Prostate gland (tissue), 2 donors: Measurements from ENCODE around the gene STK39. TPM values are rescaled to one million over a fixed set of nuclear protein-coding genes. Genes with fewer than 3 reads are reported as not detected.

Source experiments
- DNase-seq: peaks from one replicate; pipeline ENCODE4 v3.0.0-alpha.2; 2019; ENCODE audit warnings: low spot score
- H3K27ac ChIP-seq, 2 donors: fragments of 200-600 bp; sonication (generic); 2 replicates each; pipeline ENCODE4 v1.5.1; 2017 to 2019
- H3K27me3 ChIP-seq: fragments of 200-600 bp; sonication (generic); replicated peaks from 2 replicates; pipeline ENCODE4 v1.5.1; 2019; ENCODE audit not compliant: insufficient read depth
- H3K36me3 ChIP-seq, 2 donors: fragments of 200-600 bp; sonication (generic); 1 replicate in 1 of 2; 2 replicates in 1 of 2; pipeline versions ENCODE4 v1.5.1 to v1.8.1; 2017 to 2019
- H3K4me1 ChIP-seq: fragments of 200-600 bp; sonication (generic); replicated peaks from 2 replicates; pipeline ENCODE4 v1.5.1; 2019
- H3K4me3 ChIP-seq, 2 donors: fragments of 200-600 bp; sonication (generic); 2 replicates each; pipeline ENCODE4 v1.5.1; 2017 to 2019
- H3K9me3 ChIP-seq: fragments of 200-600 bp; sonication (generic); 2 replicates; pipeline ENCODE4 v1.5.1; 2017
- POLR2A ChIP-seq: fragments of 450-650 bp; IDR thresholded peaks from one replicate; pipeline ENCODE4 v1.6.1; 2016; ENCODE audit warnings: antibody characterized with exemption, mild to moderate bottlenecking
- POLR2AphosphoS5 ChIP-seq: sonication (generic); formaldehyde crosslinking; IDR thresholded peaks from one replicate; pipeline ENCODE4 v1.6.1; 2017; ENCODE audit warnings: antibody characterized with exemption
- WGBS: methylation state at CpG from one replicate; pipeline ENCODE4 v1.1.5; 2018; 5-methylcytosine and 5-hydroxymethylcytosine counted together
- intact Hi-C: fragments of 100-400 bp; cut with DNase I; formaldehyde crosslinking; loops from one replicate; pipeline ENCODE4 v1.14.2; 2022
- total RNA-seq, 2 donors: library from RNA; depleted of rRNA; stranded (reverse); fragments of >200 nt; gene quantifications; one replicate each; pipeline ENCODE4 v1.1.0, GENCODE V29; 2016
- TF ChIP-seq, protein P1 (sequence below), 4 experiments: fragments of 200-600 bp in 2 of 4; fragments of 450-650 bp in 2 of 4; sonication (generic) in 2 of 4; IDR thresholded peaks; 1 replicate in 3 of 4; 2 replicates in 1 of 4; pipeline ENCODE4 v1.5.1; 2016 to 2019; ENCODE audit warnings: antibody characterized with exemption in 4 of 4, mild to moderate bottlenecking in 2 of 4, moderate library complexity in 2 of 4

STK39 gene
- 10 to 100 TPM; 32.2 to 54.7 TPM for total RNA-seq

DNA sequence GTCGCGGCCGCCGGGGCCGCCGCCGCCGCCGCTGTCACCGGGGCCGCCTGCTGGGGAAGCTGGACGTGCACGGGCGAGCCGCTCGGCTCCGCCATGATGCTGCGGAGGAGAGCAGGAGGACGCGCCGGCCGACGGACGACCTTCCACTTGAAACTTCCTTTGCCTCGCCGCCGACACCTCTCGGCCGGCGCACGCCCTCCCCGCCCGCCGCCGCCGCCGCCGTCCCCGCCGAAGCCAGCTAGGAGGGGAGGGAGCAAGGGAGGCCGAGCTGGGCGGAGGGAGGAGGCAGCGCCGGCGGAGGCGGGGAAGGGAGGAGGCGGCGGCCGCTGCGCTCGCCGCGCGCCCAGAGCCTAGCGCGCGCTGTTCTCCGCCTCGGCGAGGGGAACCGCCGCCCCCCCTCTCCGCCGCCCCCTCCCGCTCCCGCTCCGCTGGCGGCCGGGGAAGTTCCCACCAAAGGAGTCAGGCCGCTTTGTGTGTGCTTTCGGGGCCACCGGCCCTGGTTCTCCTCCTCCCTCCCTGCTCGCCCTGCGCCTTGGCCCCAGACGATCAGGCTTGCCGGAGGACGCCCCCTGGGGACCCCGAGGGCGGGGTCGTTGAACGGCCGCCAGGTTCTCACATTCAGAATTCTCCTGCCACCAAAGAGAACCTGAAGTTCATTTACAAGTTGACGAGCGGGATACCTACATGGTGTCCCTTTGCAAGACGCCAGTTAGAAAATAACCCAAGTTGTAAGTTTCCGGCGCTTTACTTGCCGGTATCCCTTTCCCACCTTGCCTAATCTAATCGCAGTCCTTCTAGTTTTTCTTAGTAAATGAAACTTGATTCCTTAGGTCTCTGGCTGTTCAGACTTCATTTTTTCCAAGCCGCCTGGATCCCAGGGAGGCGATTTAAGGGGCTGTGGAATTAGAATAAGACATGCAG is at the start of gene STK39:
STK39 (minus strand) TSS at position 255 of the 921 bp plus-strand sequence; CDS start at position 95, 160 bp downstream.
- Histone ChIP-seq H3K27me3 (no peaks in the 10 kb centered on the region), H3K27ac (peak within 1 kb of the TSS; percentile 88 to 89), H3K9me3 (no peaks in the 10 kb centered on the region), H3K4me3 (peak within 1 kb of the TSS; percentile 79 to 80), H3K4me1 (no peaks in the 10 kb centered on the region), H3K36me3 (no peaks in the 10 kb centered on the region)
- DNase-seq, result peak; percentile 74
- under 1% methylated on average over 41 of the region's 91 CpGs for WGBS
- TF ChIP-seq POLR2A, result no peak
- TF ChIP-seq, protein P1, sequence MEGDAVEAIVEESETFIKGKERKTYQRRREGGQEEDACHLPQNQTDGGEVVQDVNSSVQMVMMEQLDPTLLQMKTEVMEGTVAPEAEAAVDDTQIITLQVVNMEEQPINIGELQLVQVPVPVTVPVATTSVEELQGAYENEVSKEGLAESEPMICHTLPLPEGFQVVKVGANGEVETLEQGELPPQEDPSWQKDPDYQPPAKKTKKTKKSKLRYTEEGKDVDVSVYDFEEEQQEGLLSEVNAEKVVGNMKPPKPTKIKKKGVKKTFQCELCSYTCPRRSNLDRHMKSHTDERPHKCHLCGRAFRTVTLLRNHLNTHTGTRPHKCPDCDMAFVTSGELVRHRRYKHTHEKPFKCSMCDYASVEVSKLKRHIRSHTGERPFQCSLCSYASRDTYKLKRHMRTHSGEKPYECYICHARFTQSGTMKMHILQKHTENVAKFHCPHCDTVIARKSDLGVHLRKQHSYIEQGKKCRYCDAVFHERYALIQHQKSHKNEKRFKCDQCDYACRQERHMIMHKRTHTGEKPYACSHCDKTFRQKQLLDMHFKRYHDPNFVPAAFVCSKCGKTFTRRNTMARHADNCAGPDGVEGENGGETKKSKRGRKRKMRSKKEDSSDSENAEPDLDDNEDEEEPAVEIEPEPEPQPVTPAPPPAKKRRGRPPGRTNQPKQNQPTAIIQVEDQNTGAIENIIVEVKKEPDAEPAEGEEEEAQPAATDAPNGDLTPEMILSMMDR (IDR thresholded peaks at IDR 0.05), result peak in 3 of 4 experiments; percentile 9 to 16 (median 9)
- TF ChIP-seq POLR2AphosphoS5, result peak; percentile 19
- intact Hi-C loops, result loop anchor here (10.0 kb wide), 2 partner anchors 93 to 207 kb away; partner anchors contain the start of gene CERS6

DNA sequence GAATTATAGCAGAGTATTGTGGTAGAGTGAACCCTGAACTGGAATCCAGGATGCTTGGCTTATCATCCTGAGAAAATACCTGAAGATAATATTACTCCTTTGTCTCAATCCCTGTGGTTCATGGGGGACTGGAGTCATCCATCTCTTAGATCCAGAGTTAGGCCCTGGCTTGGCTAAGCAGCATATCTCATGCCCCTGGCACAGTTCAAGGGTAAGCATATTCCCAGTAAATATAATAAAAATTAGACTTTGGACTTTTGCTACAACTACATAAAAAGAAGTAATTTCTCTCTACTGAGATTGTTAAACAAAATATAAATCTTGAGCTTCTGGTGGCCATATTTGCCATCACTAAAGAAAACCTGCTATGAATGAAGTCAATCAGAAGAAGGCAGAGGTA is 47.7 kb upstream of the STK39 start:
- H3K27me3 ChIP-seq, result no peaks in the 10 kb centered on the region
- H3K4me1 ChIP-seq, result no peaks in the 10 kb centered on the region
- intact Hi-C loops, result no loop called here
- no peak overlapping the region for H3K4me3 ChIP-seq
- no peak for DNase-seq
- TF ChIP-seq POLR2AphosphoS5 (no peak), POLR2A (no peak)
- TF ChIP-seq, protein P1 (IDR thresholded peaks at IDR 0.05), result no peak
- H3K9me3 ChIP-seq, result no peaks in the 10 kb centered on the region
- no peak overlapping the region for H3K27ac ChIP-seq
- no peaks in the 10 kb centered on the region for H3K36me3 ChIP-seq

DNA sequence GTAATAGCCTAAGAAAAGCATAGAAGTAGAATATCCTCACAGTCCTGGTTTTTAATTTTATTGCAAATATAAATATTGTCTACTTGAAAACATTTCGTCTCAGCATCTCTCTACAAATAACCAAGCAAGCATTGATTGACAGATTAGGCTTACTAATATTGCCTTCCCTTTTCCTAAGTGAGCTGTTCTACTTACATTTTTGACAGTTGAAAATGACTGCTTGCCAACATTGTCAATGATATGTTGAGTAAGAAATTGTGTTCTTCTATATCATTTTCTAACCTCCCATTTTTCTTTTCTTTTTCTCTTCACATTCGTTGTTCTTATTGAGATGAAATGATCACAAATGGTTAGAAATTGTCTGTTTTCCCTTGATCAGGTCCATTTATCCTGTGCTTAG is 47.0 kb upstream of the STK39 start:
- no peak for DNase-seq
- no peaks in the 10 kb centered on the region for H3K36me3 ChIP-seq
- H3K27ac ChIP-seq, result no peak overlapping the region
- 79% methylated on average over 2 of the region's 2 CpGs for WGBS
- H3K4me1 ChIP-seq, result no peaks in the 10 kb centered on the region
- no peak for TF ChIP-seq POLR2AphosphoS5
- TF ChIP-seq, protein P1 (IDR thresholded peaks at IDR 0.05), result no peak
- no peak for TF ChIP-seq POLR2A
- no peaks in the 10 kb centered on the region for H3K27me3 ChIP-seq
- H3K4me3 ChIP-seq, result no peak overlapping the region
- no peaks in the 10 kb centered on the region for H3K9me3 ChIP-seq
- intact Hi-C loops, result no loop called here

DNA sequence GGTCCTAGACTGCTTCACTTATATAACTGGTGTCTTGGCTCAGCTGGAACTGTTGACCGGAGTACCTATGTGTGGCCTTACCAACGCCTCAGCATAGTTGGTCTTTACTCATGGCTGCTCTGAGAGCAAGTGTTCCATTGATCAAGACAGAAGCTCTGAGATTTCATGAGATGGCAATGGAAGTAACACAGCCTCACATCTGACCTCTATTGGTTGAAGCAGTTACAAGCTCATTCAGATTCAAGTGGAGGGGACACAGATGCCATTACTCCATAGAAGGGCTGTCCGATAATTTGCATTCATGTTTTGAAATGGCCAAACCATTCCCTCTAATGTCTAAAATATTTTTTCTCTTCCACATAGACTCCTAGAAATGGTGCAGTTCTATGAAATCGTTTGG is 46.4 kb upstream of the STK39 start:
- Histone ChIP-seq H3K4me3 (no peak overlapping the region), H3K36me3 (no peaks in the 10 kb centered on the region), H3K4me1 (no peaks in the 10 kb centered on the region), H3K27ac (no peak overlapping the region), H3K27me3 (no peaks in the 10 kb centered on the region), H3K9me3 (no peaks in the 10 kb centered on the region)
- no peak for TF ChIP-seq POLR2AphosphoS5
- TF ChIP-seq, protein P1 (IDR thresholded peaks at IDR 0.05), result no peak
- TF ChIP-seq POLR2A, result no peak
- no peak for DNase-seq
- WGBS, result 92% methylated on average over 4 of the region's 4 CpGs
- intact Hi-C loops, result no loop called here

DNA sequence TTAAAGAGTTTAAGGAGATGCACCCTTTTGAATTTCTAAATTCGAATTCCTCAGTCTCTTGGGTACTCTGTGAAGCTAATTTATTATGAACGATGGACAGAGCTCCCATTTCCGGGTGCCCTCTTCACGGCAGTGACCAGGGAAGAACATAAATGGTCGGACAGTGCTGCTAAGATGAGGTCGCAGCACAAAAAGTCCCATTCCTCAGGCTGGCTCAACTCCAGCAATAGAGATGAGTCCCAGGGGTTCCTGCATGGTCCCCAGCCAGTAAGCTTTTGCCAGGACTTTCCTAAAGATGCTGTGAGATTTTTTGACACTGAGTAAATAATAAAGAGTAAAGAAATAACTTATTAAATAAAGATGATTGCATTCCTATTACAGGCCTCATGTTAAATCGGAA is 43.0 kb upstream of the STK39 start:
- Histone ChIP-seq H3K36me3 (no peaks in the 10 kb centered on the region), H3K4me1 (peaks cover 5% of the 10 kb centered on the region), H3K9me3 (no peaks in the 10 kb centered on the region), H3K27ac (no peak overlapping the region), H3K4me3 (no peak overlapping the region), H3K27me3 (no peaks in the 10 kb centered on the region)
- DNase-seq, result no peak
- intact Hi-C loops, result no loop called here
- TF ChIP-seq, protein P1 (IDR thresholded peaks at IDR 0.05), result no peak
- TF ChIP-seq POLR2AphosphoS5 (no peak), POLR2A (no peak)
- 74% methylated on average over 7 of the region's 7 CpGs for WGBS
